GM18519 (cell line): Measurements from ENCODE around the gene P2RY8.
A peak's percentile ranks its signal among the peaks of the same experiment; 100 is the strongest.
"Not testable (repeated sequence)": the region's sequence is repeated elsewhere in the genome, so short reads cannot be mapped to it uniquely, and the experiment has no call there.

Experiments
- ATAC-seq: cut with Tn5 transposase; IDR thresholded peaks from one replicate; pipeline ENCODE4 v1.9.1; 2021; ENCODE audit warnings: mild to moderate bottlenecking, moderate library complexity; ENCODE audit not compliant: unreplicated experiment, low FRiP score

P2RY8 gene

GRCh38 chrX:1489354-1489753 lies 47.6 kb downstream of the P2RY8 start:
- not testable (repeated sequence) for ATAC-seq

GRCh38 chrX:1488745-1489144 lies 48.2 kb downstream of the P2RY8 start:
- ATAC-seq, result no peak

DNA sequence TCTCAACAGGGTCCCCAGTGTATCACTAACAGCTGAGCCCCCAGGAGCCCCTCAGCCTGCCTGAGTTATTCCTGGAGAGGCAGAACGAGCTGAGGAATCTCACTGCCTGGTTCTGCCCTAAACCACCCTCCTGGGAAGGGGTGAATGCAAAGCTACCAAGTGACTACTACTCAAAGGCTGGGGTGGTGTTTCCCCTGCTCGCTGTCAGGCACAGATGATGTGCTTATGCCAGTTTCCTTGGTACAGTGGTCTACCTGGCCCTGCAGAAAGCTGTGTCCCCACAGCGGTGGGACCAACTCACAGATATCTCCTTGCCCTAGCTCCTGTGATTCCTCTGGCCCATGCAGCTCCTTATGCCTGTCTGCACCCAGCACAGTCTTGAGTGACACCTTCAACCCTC lies 48.8 kb downstream of the P2RY8 start:
- no peak for ATAC-seq

DNA sequence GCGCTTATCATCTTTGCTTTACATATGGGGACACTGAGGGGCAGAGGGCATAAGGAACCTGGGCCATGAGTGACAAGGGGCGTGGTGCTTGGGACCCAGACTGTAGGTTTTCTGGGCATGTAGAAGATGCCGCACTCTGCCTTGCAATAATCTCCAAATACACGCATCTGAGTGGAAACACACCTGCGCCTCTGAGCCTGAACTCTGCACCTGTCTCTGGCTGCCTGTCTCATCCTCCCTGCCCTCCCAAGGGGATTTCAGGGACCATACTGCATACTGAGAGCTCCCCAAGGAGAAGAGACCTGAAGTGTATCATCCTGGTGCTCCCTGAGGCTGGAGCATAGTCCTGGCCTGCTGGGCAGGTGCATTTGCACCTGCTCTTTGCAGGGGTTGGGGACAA lies 49.6 kb downstream of the P2RY8 start:
- no peak for ATAC-seq

DNA sequence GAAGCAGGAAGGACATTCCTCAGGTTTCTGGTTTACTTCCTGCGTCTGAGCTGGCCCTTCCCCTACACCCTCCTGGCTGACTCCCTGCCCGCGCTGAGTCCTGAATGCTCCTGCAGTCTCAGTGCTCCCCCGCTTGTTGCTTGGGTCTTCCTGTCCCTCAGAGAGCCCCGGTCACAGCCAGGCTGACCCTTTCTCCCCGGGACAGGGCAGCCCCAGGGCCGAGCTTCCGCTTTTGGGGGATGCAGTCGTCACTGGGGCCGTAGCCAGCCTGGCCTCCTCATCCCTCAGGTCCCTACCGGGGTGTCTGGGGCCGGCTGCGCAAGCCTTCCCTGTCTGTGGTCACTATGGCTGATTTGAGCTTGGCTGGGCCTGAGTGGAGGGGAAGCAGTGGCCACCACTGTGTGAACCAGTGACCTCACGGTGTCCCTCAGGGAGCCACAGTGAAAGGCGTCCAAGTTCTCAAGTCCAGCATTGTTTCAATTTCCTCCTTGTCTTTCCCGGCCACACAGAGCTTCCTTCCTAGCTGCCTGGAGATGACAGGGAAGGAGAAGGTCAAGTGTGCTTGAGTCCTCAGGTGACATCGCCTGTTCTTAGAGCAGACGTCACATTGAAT lies 50.1 kb downstream of the P2RY8 start:
- ATAC-seq, result no peak

DNA sequence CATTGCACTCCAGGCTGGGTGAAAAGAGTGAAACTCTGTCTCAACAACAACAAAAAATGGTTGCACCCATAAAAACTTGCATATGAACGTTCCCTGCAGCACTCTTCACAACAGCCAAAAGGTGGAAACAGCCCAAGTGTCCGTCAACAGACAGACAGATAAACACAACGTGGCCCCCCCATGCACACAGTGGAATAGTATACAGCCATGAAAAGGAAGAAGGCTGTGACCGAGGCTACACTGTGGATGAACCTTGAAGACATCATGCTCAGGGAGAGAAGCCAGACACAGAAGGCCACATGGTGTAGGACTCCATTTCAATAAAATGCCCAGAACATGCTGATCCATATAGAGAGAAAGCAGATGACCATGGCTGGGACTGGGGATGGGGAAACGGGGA lies 50.8 kb downstream of the P2RY8 start:
- no peak for ATAC-seq

DNA sequence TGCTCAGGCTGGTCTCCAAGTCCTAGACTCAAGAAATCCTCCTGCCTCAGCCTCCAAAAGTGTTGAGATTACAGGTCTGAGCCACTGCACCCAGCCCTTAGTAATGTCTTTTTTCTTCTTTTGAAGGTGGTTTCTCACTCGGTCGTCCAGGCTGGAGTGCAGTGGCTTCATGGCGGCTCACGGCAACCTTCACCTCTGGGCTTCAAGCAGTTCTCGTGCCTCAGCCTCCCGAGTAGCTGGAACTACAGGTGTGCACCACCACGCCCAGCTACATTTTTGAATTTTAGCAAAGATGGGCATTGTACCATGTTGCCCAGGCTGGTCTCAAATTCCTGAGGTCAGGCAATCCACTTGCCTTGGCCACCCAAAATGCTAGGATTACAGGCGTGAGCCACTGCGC lies 52.0 kb downstream of the P2RY8 start:
- ATAC-seq, result no peak

DNA sequence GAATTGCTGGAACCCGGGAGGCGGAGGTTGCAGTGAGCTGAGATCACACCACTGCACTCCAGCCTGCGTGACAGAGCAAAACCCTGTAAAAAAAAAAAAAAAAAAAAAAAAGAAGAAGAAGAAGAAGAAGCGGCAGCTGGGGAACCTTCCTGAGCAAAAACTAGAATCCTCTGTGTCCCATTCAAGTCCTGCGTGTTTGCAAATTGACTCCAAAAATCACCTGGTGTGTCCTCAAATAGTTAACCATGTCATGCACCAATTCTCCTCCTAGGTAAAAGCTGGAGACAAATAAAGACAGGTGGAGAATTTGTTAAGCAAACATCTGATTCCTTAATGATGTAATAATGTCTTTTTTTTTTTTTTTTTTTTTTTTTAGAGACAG lies 52.4 kb downstream of the P2RY8 start:
- no peak for ATAC-seq

- ATAC-seq, result peak; percentile 44
Measured at GRCh38 chrX:1483843-1484637, 52.9 kb downstream of the P2RY8 start.

DNA sequence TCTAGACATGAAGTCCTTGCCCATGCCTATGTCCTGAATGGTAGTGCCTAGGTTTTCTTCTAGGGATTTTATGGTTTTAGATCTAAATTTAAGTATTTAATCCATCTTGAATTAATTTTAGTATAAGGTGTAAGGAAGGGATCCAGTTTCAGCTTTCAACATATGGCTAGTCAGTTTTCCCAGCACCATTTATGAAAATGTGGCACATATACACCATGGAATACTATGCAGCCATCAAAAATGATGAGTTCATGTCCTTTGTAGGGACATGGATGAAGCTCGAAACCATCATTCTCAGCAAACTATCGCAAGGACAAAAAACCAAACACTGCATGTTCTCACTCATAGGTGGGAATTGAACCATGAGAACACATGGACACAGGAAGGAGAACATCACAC lies 54.5 kb downstream of the P2RY8 start:
- ATAC-seq, result not testable (repeated sequence)

GRCh38 chrX:1481636-1482529 lies 55.1 kb downstream of the P2RY8 start:
- peak; percentile 45 for ATAC-seq

GRCh38 chrX:1480082-1480785 lies 56.8 kb downstream of the P2RY8 start:
- ATAC-seq, result no peak

DNA sequence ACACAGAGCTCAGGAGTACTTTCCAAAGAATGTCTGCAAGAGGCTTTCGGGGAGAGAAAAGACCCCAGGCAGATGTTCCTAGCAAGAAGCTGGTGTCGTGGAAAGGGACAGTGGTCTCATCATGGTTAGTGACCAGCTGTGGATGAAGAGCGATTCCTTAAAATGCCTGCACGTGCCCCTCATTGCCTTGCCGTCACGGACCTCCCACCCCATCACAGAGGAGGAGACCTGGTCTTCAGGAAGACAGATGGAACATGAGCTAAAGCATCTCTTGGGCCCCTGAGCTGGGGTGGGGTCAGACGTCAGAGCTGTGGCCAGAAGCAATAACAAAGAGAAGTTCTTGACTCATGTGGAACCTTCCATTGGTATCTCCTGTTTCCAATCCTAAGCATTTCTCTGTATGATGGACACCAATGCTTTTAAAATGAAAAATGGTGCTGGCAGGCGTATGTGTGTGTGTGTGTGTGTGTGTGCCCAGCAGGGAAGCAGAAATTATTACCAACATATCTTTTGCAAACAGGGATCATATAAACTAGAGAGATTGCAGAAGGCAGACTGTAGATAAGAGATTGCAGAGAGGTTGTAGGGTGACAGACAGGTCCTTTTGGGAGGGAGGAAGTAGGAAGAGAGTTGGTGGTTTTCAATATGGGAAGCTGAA lies 59.1 kb downstream of the P2RY8 start:
- ATAC-seq, result no peak

- ATAC-seq, result no peak
Measured at GRCh38 chrX:1477229-1477628, 59.8 kb downstream of the P2RY8 start.

- ATAC-seq, result no peak
Measured at GRCh38 chrX:1476682-1477081, 60.3 kb downstream of the P2RY8 start.

DNA sequence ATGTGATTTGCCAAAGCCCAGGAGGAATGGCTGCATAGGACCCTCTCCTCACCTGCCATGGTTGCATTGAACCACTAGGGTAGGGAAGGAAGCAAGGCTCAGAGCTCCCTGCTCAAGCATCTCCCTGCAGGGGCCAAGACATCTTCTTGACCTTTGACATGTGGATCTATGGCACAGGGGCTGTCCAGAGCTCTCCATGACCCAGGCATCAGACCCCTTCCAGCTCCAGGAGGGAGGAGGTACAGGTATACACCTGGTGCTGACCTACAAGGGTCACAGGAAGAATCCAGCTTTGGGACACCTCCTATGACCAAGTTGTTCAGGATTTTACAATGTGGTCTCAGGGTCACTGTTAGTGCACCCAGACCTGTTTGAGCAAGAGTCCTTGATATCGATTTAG lies 61.1 kb downstream of the P2RY8 start:
- ATAC-seq, result no peak

GRCh38 chrX:1475481-1475880 lies 61.5 kb downstream of the P2RY8 start:
- ATAC-seq, result no peak

DNA sequence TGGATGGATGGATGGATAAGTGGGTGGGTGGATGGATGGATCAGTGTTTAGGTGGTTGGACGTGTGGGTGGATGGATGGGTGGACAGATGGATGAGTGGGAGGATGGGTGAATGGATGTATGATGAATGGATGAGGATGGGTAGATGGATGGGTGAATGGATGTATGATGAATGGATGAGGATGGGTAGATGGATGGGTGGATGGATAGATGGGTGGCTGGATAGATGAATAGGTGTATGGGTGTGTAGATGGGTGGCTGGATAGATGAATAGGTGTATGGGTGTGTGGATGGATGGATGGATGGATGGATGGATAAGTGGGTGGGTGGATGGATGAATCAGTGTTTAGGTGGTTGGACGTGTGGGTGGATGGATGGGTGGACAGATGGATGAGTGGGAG lies 62.4 kb downstream of the P2RY8 start:
- ATAC-seq, result not testable (repeated sequence)

- no peak for ATAC-seq
Measured at GRCh38 chrX:1472975-1473374, 64.0 kb downstream of the P2RY8 start.

- peak; percentile 27 for ATAC-seq
Measured at GRCh38 chrX:1468250-1468772, 68.7 kb downstream of the P2RY8 start.
